Activated effector memory CD4-positive, alpha-beta T cell treated with Interleukin-2 at 50 U/mL for 16 hours (primary cell): ENCODE results near the gene AGFG1.
"Not testable (repeated sequence)": the region's sequence is repeated elsewhere in the genome, so short reads cannot be mapped to it uniquely, and the experiment has no call there.

Experiments
- DNase-seq: peaks from one replicate; pipeline ENCODE4 v3.0.0-alpha.2; 2020

AGFG1 gene

DNA sequence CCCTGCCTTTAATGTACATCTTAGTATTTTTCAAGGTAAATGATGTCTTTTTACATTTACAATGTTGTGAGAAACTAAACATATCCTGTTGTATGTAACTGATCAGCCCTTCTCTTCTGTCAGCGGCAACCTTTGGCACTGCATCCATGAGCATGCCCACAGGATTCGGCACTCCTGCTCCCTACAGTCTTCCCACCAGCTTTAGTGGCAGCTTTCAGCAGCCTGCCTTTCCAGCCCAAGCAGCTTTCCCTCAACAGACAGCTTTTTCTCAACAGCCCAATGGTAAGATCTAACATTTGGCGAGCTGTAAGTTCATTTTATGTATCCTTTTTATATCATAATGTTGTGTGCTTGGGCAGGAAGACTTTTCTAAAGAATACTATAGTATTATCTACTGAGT lies 79.9 kb downstream of the AGFG1 start:
- no peak for DNase-seq

- DNase-seq, result no peak
Measured at GRCh38 chr2:227562581-227562980, 90.6 kb downstream of the AGFG1 start.

DNA sequence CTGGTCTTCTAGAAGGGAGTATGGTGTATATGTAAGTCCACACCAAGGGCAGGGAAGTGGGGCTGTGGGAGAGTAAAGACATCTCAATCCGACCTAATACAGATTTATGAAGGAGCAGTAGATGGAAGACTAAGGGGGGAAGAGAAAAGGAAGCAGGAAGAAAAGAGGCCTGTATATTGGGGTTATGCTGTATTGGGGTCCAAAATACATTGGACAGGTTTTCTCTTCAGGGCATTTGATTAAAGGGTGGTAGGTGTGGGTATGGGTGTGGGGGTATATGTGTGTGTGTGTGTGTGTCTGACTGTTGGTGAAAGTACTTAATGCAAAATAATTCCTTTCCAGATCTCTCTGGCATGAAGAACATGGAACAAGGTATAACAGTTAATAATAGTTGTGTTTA lies 93.1 kb downstream of the AGFG1 start:
- DNase-seq, result no peak

DNA sequence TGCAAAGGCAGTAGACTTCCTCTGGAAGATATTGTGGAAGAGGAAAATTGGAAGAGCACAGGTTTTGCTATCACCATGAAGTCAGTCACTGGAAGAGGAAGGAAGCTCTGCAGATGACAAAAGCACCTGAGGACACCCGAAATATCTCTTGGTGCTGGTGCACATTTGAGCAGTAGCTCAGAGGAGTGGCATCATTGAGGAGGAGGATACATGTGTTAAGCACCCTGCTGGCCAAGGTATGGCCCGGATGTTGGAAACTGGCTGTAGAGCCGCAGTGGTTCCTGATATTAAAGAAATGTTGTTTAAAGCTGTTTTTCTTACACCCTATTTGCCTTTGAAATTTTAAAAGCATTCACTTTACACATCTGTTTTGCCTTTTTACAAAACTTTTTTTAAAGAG lies 94.1 kb downstream of the AGFG1 start:
- no peak for DNase-seq

GRCh38 chr2:227568852-227569169 lies 96.9 kb downstream of the AGFG1 start:
- no peak for DNase-seq

- DNase-seq, result no peak
Measured at GRCh38 chr2:227570615-227571014, 98.7 kb downstream of the AGFG1 start.

DNA sequence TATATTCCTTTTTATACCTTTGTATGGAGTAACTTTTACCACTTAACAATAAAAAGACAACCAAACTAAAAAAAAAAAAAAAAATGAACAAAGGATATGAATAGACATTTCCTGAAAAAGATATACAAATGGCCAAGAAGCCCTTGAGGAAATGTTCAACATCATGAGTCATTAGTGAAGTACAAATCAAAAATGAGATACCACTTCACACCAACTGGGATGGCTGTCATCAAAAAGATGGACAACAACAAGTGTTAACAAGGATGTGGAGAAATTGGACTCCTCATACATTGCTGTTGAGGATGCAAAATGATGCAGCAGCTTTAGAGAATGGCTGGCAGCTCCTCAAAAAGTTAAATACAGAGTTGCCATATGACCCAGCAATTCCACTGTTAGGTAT lies 104.2 kb downstream of the AGFG1 start:
- no peak for DNase-seq

GRCh38 chr2:227576812-227577211 lies 104.9 kb downstream of the AGFG1 start:
- DNase-seq, result no peak

GRCh38 chr2:227577555-227577954 lies 105.6 kb downstream of the AGFG1 start:
- DNase-seq, result no peak

GRCh38 chr2:227578642-227579041 lies 106.7 kb downstream of the AGFG1 start:
- no peak for DNase-seq

GRCh38 chr2:227579791-227580190 lies 107.8 kb downstream of the AGFG1 start:
- no peak for DNase-seq

- no peak for DNase-seq
Measured at GRCh38 chr2:227582369-227582768, 110.4 kb downstream of the AGFG1 start.

DNA sequence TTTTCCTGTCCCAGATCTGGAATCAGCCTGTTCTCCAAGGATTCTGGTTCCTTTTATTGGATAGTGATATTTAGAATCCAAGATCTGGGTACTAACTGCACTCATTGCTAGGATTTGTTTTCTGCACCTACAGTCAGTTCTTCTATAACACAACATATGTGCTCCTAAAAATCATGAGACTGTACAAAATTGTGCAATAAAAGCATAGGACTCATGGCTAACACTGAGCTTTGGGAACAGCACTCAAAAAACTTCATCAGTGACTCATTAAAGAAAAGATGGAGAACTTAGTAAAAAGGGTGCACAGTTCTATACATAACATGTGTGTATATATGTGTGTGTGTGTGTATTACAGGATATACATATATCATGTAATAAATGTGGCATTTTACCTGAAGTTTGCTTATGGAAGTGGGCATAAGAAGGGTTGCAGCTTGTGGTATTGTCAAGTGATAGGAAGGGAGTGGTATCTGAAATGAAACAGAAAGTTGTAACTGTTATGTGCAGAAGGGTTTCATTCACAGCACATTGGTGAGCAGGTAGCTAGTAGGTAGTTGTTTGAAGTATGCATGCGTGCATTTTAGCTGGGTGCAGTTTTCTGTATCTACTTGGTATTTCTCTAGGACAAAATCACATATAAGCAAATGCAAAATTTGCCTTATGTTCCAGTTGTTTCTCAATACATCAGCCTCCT lies 120.9 kb downstream of the AGFG1 start:
- no peak for DNase-seq

DNA sequence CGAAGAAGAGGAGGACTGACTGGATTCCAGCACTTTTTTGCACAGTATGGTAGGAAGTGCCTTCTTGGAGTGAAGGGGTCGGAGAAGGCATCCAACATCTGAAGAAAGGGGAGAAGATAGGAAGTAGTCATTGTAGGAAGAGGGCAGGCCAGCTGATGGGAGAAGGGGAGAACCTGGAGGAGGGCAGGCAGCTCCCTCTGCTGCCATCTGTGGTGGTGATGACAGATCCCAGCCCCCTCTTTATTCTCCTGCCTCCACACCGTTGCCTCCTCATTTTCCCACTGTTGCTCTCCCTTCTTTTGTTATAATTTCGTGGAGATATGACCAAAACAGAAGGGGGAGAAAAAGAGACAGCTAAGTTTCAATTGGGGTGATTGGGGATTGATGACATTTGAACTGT lies 123.8 kb downstream of the AGFG1 start:
- no peak for DNase-seq

- no peak for DNase-seq
Measured at GRCh38 chr2:227597036-227597435, 125.1 kb downstream of the AGFG1 start.

- DNase-seq, result no peak
Measured at GRCh38 chr2:227597998-227598397, 126.0 kb downstream of the AGFG1 start.

GRCh38 chr2:227598835-227599503 lies 127.0 kb downstream of the AGFG1 start, which contains the start of gene SCYGR2:
TSS of gene SCYGR2 (plus strand) at chr2:227598893. CDS start at chr2:227598893, 0 bp downstream.
- DNase-seq, result not testable (repeated sequence)

DNA sequence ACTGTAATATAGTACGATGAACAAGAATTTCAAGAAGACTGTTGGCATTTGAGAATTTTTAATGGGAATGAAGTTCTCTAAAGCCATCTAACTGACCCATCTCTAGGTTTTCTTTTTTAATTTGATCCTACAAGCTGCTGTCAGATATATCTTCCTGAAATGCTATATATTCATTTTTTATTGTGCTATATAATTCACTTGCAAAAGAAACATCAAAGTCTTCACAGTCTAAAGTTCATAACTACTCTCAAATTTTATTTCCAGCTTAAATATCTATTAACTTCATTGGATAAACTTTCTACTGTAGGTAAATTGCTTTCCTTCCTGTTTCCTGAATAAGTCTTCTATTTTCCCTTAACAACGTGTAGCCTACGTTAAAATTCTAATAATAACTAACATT lies 130.4 kb downstream of the AGFG1 start:
- DNase-seq, result no peak

GRCh38 chr2:227606476-227606875 lies 134.5 kb downstream of the AGFG1 start:
- DNase-seq, result no peak

DNA sequence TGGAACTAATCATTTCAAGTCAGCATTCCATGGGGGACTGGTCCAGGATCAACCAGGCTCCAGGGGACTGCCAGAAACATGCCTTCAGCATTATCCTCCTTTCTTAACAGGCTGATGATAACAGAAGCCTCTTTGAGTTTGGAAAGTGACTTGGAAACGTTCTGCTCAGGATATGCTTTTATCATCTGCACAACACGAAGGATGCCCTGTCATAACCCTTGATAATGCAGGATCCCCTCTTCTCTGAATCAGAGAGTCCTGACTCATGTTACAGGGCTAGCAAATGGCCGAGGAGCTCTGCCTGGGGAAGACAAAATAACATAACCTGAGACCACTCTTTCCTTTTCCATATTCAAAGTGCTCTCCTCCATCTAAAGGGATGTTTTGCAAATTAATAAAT lies 136.0 kb downstream of the AGFG1 start:
- no peak for DNase-seq

DNA sequence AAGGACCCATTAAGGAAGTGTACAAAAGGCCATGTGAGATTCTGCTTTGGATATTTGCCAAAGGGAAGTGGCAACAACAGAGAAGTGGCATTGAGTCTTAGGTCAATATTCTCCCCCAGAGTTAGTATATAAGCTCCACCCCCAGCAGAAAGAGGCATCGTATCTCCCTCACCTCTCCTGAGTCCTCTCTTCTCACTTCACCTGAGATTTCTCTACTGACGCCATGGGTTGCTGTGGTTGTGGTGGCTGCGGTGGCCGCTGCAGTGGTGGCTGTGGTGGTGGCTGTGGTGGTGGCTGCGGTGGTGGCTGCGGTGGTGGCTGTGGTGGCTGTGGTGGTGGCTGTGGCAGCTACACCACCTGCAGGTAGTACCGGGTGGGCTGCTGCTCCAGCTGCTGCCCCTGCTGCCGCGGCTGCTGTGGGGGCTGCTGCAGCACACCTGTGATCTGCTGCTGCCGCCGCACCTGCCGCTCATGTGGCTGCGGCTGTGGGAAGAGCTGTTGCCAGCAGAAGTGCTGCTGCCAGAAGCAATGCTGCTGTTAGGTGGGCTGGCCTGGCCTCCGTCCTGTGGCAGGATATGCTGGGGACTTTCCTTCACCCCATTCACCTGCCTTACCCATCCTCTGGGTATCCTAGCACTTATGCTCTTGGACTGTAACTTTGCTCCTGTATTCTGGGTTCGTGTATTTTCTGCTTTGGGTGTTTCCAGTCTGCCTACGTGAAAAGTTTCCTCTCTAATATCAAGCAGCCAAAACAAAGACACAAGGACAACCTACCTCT lies 136.8 kb downstream of the AGFG1 start:
- DNase-seq, result no peak

- DNase-seq, result no peak
Measured at GRCh38 chr2:227610123-227610522, 138.2 kb downstream of the AGFG1 start.
